Kidney epithelial cell (primary cell): ENCODE measurements around the gene JPH3. TPM values are rescaled to one million over a fixed set of nuclear protein-coding genes. Genes with fewer than 3 reads are reported as not detected.

Experiments used
- DNase-seq: peaks from one replicate; pipeline ENCODE4 v3.0.0-alpha.2; 2010; ENCODE audit warnings: low read depth
- H3K27me3 ChIP-seq: 2 replicates; pipeline ENCODE4 v1.6.0; 2011; ENCODE audit warnings: low read length; ENCODE audit not compliant: control insufficient read depth, insufficient read depth
- H3K36me3 ChIP-seq: 2 replicates; pipeline ENCODE4 v1.5.1; 2011; ENCODE audit warnings: low read length; ENCODE audit not compliant: control insufficient read depth, insufficient read depth
- H3K4me3 ChIP-seq: 2 replicates; pipeline ENCODE4 v1.5.1; 2011; ENCODE audit warnings: low read depth, mild to moderate bottlenecking, control low read depth, low read length
- CTCF ChIP-seq: IDR thresholded peaks from 2 replicates; pipeline ENCODE4 v1.5.1; 2011; ENCODE audit warnings: mild to moderate bottlenecking, moderate library complexity, low read length, control low read depth, inconsistent platforms; ENCODE audit not compliant: insufficient read depth, poor library complexity, severe bottlenecking
- total RNA-seq: library from RNA; depleted of rRNA; stranded (reverse); fragments of >200 nt; gene quantifications from 2 replicates; pipeline ENCODE4 v1.2.3, GENCODE V29; 2015

Gene JPH3
- total RNA-seq, 1 donor from 2014 or later = 2.1 TPM

- TF ChIP-seq CTCF = no peak
- DNase-seq = no peak
- Histone ChIP-seq H3K36me3 (no peaks in the 10 kb centered on the region), H3K4me3 (no peak overlapping the region), H3K27me3 (peaks cover 31% of the 10 kb centered on the region)
These were observed 55.4 kb downstream of the JPH3 start for GRCh38 chr16:87657621-87658192.

GRCh38 chr16:87658564-87659225, 56.4 kb downstream of the JPH3 start:
- H3K4me3 ChIP-seq = no peak overlapping the region
- no peaks in the 10 kb centered on the region for H3K36me3 ChIP-seq
- no peak for DNase-seq
- no peak for TF ChIP-seq CTCF
- peaks cover 28% of the 10 kb centered on the region for H3K27me3 ChIP-seq

GRCh38 chr16:87661561-87661960, 59.3 kb downstream of the JPH3 start:
- no peak for DNase-seq
- no peak for TF ChIP-seq CTCF
- H3K36me3 ChIP-seq = no peaks in the 10 kb centered on the region

GRCh38 chr16:87662254-87663204, 60.2 kb downstream of the JPH3 start:
- Histone ChIP-seq H3K27me3 (peaks cover 22% of the 10 kb centered on the region), H3K36me3 (no peaks in the 10 kb centered on the region), H3K4me3 (no peak overlapping the region)
- no peak for TF ChIP-seq CTCF
- no peak for DNase-seq

More at GRCh38 chr16:87661561-87661960, 59.3 kb downstream of the JPH3 start:
- H3K4me3 ChIP-seq = no peak overlapping the region
- H3K27me3 ChIP-seq = peaks cover 19% of the 10 kb centered on the region

- Histone ChIP-seq H3K27me3 (peaks cover 20% of the 10 kb centered on the region), H3K4me3 (no peak overlapping the region), H3K36me3 (no peaks in the 10 kb centered on the region)
- no peak for TF ChIP-seq CTCF
- DNase-seq = no peak
These were observed 62.5 kb downstream of the JPH3 start for GRCh38 chr16:87664792-87665191.
